ENCODE data around the gene ZRANB3.
"Not testable (repeated sequence)": the region's sequence is repeated elsewhere in the genome, so short reads cannot be mapped to it uniquely, and the experiment has no call there.

The ZRANB3 gene

DNA sequence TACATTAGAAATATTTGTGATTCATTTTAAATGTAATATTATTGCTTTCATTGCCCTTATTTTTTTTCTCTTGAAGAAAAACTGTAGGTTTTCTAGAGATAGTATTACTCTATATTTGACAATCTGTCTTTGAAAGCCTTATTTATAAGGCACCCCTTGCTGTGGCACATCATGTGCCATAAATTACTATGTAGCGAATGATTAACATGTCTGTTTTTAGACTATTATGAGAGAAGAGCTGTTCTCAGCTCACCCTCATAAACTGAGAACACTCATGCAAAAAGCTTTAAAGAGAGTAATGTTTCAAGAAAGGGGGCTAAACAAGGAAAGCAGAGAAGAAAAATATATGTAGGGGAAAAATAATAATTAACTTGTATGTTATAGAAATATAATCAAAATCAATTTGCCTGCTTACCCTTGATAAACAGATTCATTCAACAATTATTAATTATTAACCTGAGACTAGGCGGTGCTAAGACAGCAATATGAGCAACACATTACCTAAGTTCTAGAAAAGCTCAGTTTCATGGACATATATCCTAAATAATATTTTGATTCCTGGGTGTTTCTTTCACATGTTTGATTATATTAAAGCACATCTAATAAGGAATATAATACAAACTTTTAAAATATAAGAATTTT is 409.9 kb downstream of the ZRANB3 start:
- DNase-seq (ENCODE audit: extremely low read depth, low read depth), result no peak

GRCh38 chr2:135119582-135119981 is 411.4 kb downstream of the ZRANB3 start:
- TF ChIP-seq, protein P1, sequence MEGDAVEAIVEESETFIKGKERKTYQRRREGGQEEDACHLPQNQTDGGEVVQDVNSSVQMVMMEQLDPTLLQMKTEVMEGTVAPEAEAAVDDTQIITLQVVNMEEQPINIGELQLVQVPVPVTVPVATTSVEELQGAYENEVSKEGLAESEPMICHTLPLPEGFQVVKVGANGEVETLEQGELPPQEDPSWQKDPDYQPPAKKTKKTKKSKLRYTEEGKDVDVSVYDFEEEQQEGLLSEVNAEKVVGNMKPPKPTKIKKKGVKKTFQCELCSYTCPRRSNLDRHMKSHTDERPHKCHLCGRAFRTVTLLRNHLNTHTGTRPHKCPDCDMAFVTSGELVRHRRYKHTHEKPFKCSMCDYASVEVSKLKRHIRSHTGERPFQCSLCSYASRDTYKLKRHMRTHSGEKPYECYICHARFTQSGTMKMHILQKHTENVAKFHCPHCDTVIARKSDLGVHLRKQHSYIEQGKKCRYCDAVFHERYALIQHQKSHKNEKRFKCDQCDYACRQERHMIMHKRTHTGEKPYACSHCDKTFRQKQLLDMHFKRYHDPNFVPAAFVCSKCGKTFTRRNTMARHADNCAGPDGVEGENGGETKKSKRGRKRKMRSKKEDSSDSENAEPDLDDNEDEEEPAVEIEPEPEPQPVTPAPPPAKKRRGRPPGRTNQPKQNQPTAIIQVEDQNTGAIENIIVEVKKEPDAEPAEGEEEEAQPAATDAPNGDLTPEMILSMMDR (IDR thresholded peaks at IDR 0.05; ENCODE audit: low read depth, low read length, missing control alignments), result no peak
- no peak overlapping the region for H3K4me3 ChIP-seq (replicated peaks; ENCODE audit: low read depth, low read length)
- no peak for DNase-seq (ENCODE audit: extremely low read depth, low read depth)

More for the DNA sequence above, 409.9 kb downstream of the ZRANB3 start:
- TF ChIP-seq, protein P1 (IDR thresholded peaks at IDR 0.05; ENCODE audit: low read depth, low read length, missing control alignments), result no peak
- no peak overlapping the region for H3K4me3 ChIP-seq (replicated peaks; ENCODE audit: low read depth, low read length)

GRCh38 chr2:135113322-135113721 is 417.7 kb downstream of the ZRANB3 start:
- no peak for DNase-seq (ENCODE audit: extremely low read depth, low read depth)
- H3K4me3 ChIP-seq (replicated peaks; ENCODE audit: low read depth, low read length), result no peak overlapping the region
- TF ChIP-seq, protein P1 (IDR thresholded peaks at IDR 0.05; ENCODE audit: low read depth, low read length, missing control alignments), result no peak

GRCh38 chr2:135105513-135106316 is 425.3 kb downstream of the ZRANB3 start:
- H3K4me3 ChIP-seq (replicated peaks; ENCODE audit: low read depth, low read length); DNase-seq (ENCODE audit: extremely low read depth, low read depth): not testable (repeated sequence)

DNA sequence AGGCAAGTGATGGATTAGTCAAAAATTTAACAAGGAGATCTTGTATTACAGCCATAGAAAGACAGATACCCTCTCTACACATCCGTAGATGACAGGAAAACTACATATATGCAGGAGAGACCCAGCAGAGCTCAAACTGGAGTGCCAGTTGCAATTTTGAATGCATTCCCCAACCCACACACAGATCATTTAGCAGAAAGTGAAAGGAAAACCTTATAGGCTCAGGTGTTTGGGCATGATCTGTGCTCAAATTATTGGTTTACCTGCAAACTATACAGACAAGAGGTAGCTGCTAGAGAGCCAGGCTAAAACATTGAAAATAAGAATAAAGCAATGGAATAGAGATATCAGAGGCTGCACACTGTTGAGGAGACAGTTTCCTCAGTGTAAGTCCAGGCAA is 427.2 kb downstream of the ZRANB3 start:
- H3K4me3 ChIP-seq (replicated peaks; ENCODE audit: low read depth, low read length), result no peak overlapping the region
- TF ChIP-seq, protein P1 (IDR thresholded peaks at IDR 0.05; ENCODE audit: low read depth, low read length, missing control alignments), result no peak
- DNase-seq (ENCODE audit: extremely low read depth, low read depth), result no peak

DNA sequence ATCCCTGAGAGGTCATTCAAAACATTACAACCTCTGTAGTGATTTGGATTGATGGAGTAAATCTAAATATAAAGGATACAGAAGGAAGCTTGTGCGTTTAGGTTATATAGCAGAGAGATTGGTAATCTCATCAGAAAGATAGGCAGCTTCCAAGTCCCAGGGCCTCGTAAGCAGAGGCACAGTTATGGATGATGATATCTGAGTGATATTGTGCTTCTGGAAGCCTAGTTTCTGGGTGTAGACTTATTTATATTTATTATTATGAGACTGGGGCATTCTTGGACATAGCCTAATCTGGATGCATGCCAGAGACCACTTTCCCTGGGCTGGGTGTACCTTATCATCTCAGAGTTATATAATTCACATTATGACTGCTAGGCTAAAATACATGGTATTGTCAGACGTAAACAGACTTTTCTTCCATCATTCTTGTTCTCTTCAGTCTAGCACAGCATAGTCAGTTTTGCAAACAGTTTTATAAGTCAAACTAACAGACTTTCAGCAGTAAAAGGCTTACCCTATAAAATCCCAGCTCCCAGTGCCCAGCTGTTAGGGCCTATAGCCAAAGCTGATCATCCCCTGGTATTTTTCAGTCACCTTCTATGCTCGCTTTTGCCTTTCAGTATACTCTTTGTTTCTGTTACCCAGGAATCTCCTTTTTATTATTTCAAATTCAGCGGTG is 431.1 kb downstream of the ZRANB3 start:
- H3K4me3 ChIP-seq (replicated peaks; ENCODE audit: low read depth, low read length), result no peak overlapping the region
- DNase-seq (ENCODE audit: extremely low read depth, low read depth), result no peak
- TF ChIP-seq, protein P1 (IDR thresholded peaks at IDR 0.05; ENCODE audit: low read depth, low read length, missing control alignments), result no peak

All from HFF-Myc (cell line).